ENCODE data around the gene EXOSC5. TPM values are rescaled to one million over a fixed set of nuclear protein-coding genes. Genes with fewer than 3 reads are reported as not detected.

Gene EXOSC5
- total RNA-seq, 2 experiments from 2014 or later: 40.0 to 55.8 TPM

GRCh38 chr19:41441321-41441945 is 44.3 kb upstream of the EXOSC5 start:
- Histone ChIP-seq H3K36me3 (ENCODE audit: insufficient read depth, low read length) (peaks cover 12% of the 10 kb centered on the region), H3K4me2 (ENCODE audit: low read length) (no peak overlapping the region), H3K27ac (ENCODE audit: low read depth, low read length, poor library complexity, severe bottlenecking) (no peak overlapping the region), H3K4me3 (ENCODE audit: low read depth, low read length, poor library complexity, severe bottlenecking) (no peak overlapping the region), H3K79me2 (ENCODE audit: insufficient read depth, low read depth, low read length) (peaks cover 16% of the 10 kb centered on the region; the same call in 1 of the 2 replicates), H3K9me2 (ENCODE audit: insufficient read depth, low read length) (no peaks in the 10 kb centered on the region), H3K9me3 (ENCODE audit: low read length) (no peaks in the 10 kb centered on the region), H3K4me1 (ENCODE audit: insufficient read depth, low read length, poor library complexity, severe bottlenecking) (peaks cover 26% of the 10 kb centered on the region), H4K20me1 (ENCODE audit: insufficient read depth, low read length) (no peaks in the 10 kb centered on the region), H2AFZ (ENCODE audit: low read length) (no peak overlapping the region)
- TF ChIP-seq EZH2phosphoT487 (IDR thresholded peaks at IDR 0.05; ENCODE audit: borderline replicate concordance, low read depth, low read length) (no peak), CTCF (conservative IDR thresholded peaks at IDR 0.05; ENCODE audit: low read length) (no peak)
- no TSS peak for BruUV-seq (replicated peaks)
- no peak for DNase-seq (ENCODE audit: low spot score)
- POLR2A ChIA-PET: no interaction called here
- intact Hi-C loops (cut with micrococcal nuclease; ENCODE audit: unreplicated experiment): loop anchor here (5.0 kb wide), 1 partner anchor 179 kb away; the partner anchor contains the start of gene HNRNPUL1
- CTCF ChIA-PET (ENCODE audit: unreplicated experiment): no interaction called here

- Histone ChIP-seq H4K20me1 (ENCODE audit: insufficient read depth, low read length) (no peaks in the 10 kb centered on the region), H3K36me3 (ENCODE audit: insufficient read depth, low read length) (peaks cover 15% of the 10 kb centered on the region), H3K9me2 (ENCODE audit: insufficient read depth, low read length) (no peaks in the 10 kb centered on the region), H3K4me2 (ENCODE audit: low read length) (peak within 1 kb of the TSS; percentile 65), H3K4me3 (ENCODE audit: low read depth, low read length, poor library complexity, severe bottlenecking) (peak within 1 kb of the TSS; percentile 73), H3K9me3 (ENCODE audit: low read length) (no peaks in the 10 kb centered on the region), H3K4me1 (ENCODE audit: insufficient read depth, low read length, poor library complexity, severe bottlenecking) (peaks cover 26% of the 10 kb centered on the region), H3K27ac (ENCODE audit: low read depth, low read length, poor library complexity, severe bottlenecking) (peak within 1 kb of the TSS; percentile 61), H2AFZ (ENCODE audit: low read length) (peak within 1 kb of the TSS; percentile 21; the same call in 1 of the 2 replicates), H3K79me2 (ENCODE audit: insufficient read depth, low read depth, low read length) (peaks cover 16% of the 10 kb centered on the region; the same call in 1 of the 2 replicates)
- BruUV-seq (replicated peaks): no TSS peak
- ChIA-PET CTCF (ENCODE audit: unreplicated experiment) (interaction anchor here (1.0 to 1.5 kb wide), 2 partner anchors 9 to 38 kb away, joined by 3 to 4 read pairs; no protein-coding TSS in a partner anchor), POLR2A (interaction anchor here (0.5 to 1.9 kb wide), 12 partner anchors 10 to 314 kb away, joined by 3 to 10 read pairs (median 3); partner anchors contain the start of gene B9D2)
- TF ChIP-seq CTCF (conservative IDR thresholded peaks at IDR 0.05; ENCODE audit: low read length) (peak; percentile 87), EZH2phosphoT487 (IDR thresholded peaks at IDR 0.05; ENCODE audit: borderline replicate concordance, low read depth, low read length) (no peak)
- peak; percentile 100 for DNase-seq (ENCODE audit: low spot score)
- intact Hi-C loops (cut with micrococcal nuclease; ENCODE audit: unreplicated experiment): loop anchor here (5.0 kb wide), 1 partner anchor 177 kb away; the partner anchor contains the start of gene HNRNPUL1
These were observed 42.5 kb upstream of the EXOSC5 start, which contains the start of gene DMAC2 for GRCh38 chr19:41439441-41440222. Gene DMAC2, minus strand, starts transcription at chr19:41439912. Its CDS starts 13 bp downstream, at chr19:41439899.
